Retinal pigment epithelial cell (primary cell): ENCODE data around the gene PPFIA4.

ENCODE experiments used
- DNase-seq: peaks from one replicate; pipeline ENCODE4 v3.0.0-alpha.2; 2010; ENCODE audit warnings: low read depth
- H3K4me3 ChIP-seq: 2 replicates; pipeline ENCODE4 v1.5.1; 2011; ENCODE audit warnings: mild to moderate bottlenecking, low read length, control low read depth, moderate library complexity
- TF ChIP-seq, protein P1 (sequence below): conservative IDR thresholded peaks from 2 replicates; pipeline ENCODE4 v1.5.1; 2011; ENCODE audit warnings: low read depth, low read length, control low read depth, inconsistent platforms

Gene PPFIA4

DNA sequence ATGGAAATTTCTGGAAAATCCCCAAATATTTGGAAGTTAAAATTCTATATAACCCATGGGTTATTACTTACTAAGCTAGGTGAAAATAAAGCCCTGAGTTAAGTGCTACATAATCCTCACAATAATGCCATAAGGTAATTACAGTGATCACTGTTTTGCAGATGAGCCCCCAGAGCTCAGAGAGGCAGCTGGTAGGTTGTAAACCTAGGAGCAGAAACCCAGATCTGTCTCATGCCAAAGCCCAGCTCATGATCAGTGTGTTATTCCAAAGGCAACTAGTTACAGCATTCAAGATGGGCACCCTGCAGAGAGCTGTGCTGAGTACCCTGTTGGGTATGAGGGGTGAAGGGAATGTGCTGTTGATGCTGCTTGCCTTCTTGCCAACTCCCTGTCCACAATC is 70.3 kb downstream of the PPFIA4 start:
- DNase-seq = no peak
- TF ChIP-seq, protein P1, sequence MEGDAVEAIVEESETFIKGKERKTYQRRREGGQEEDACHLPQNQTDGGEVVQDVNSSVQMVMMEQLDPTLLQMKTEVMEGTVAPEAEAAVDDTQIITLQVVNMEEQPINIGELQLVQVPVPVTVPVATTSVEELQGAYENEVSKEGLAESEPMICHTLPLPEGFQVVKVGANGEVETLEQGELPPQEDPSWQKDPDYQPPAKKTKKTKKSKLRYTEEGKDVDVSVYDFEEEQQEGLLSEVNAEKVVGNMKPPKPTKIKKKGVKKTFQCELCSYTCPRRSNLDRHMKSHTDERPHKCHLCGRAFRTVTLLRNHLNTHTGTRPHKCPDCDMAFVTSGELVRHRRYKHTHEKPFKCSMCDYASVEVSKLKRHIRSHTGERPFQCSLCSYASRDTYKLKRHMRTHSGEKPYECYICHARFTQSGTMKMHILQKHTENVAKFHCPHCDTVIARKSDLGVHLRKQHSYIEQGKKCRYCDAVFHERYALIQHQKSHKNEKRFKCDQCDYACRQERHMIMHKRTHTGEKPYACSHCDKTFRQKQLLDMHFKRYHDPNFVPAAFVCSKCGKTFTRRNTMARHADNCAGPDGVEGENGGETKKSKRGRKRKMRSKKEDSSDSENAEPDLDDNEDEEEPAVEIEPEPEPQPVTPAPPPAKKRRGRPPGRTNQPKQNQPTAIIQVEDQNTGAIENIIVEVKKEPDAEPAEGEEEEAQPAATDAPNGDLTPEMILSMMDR = no peak
- no peak overlapping the region for H3K4me3 ChIP-seq

DNA sequence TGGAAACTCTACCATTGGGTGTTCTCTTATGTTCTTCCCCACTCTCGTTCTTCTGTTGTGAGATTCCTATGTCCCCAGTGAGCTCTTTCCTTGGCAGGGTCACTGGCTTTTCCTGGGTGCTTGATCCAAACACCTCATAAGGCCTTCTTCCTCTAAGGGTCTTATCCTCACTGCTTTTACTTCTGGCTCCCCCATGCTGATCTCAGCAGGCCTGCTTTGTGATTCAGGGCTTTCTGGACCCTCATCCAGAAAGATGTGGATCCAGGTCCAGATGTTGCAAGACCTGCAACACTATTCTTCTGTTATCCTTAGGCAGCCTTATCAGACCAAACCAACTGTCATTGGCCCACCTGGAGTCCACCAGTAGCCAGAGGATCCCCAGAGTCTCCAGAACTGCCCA is 70.7 kb downstream of the PPFIA4 start:
- no peak for DNase-seq
- no peak overlapping the region for H3K4me3 ChIP-seq
- TF ChIP-seq, protein P1 = no peak

DNA sequence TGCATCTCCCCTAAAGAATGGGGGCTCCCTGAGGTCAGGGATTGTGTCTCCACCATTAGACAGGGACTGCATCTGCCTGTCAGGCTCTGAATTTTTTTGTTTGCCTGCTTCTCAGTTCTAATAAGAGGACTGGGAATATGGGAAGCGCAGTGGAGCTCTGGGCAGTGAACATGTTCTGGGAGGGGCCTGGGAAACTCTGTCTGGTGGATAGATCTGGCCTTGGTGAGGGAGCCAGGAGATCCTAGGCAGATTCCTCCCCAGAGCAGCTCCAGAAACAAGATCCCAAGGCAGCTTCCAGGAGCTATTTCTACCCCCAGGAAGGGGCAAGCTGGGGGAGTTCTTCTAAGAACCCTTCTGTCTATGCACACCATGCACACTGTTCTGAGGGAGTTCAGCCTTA is 72.2 kb downstream of the PPFIA4 start:
- TF ChIP-seq, protein P1 = no peak
- no peak for DNase-seq
- no peak overlapping the region for H3K4me3 ChIP-seq

DNA sequence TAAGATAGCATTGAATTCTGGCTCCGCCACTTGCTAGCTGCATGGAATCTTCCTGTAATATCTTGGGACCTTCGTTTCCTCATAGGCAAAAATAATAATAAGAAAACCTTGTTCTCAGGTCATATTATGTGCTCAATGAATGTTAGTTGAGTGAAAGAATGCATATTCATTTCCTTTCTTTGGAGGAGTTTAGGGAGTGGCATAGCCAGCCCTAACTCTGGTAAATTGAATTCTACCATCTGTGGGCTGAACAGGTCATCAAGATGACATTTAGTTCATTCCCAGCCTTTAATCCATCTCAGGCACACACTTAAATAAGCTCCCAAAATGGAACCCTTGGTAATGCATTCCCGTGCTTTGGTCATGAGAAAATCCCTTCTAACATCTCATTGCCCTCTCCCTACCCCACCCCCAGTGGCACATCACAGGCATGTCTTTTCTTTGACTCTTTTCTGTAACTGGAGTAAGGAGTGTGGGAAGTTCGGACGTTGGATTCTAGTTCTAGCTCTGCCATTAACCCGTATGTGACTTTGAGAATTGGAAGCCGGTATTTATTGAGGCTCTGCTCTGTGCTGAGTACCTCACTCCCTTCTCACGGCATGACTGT is 72.7 kb downstream of the PPFIA4 start:
- DNase-seq = no peak
- TF ChIP-seq, protein P1 = no peak
- H3K4me3 ChIP-seq = no peak overlapping the region

DNA sequence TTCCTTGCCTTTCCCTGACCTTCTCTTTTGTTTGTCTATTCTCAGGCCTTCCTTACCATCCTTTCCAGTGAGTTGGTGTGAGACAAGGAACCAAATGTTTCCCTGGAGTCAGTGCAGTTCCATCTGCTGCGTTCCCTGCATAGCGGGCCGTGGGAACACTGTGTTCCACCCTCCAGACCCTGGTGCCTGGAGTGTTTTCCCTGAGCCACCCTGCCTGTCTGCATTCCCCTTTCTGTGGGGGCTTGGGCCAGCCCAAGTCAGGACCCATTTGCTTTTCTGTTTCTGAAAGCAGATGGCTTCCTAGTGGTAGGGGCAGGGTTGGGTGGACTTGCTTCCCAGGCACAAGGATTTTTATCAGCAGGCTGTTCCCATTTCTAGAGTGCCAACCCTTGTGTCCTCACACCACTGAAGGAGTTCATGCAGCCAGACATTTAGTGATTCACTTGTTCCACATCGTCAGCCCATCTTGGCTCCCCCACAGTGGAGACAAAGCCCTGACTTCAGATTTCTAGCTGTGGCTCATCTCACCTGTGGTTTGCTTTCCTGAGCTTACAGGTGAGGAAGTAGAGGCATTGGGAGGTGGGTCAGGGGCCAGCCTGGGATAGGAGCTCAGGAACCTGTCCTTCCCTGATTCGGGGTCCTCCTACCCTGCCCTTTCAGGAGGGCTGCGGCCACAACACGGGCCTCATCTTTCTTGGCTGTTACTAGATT is 73.7 kb downstream of the PPFIA4 start:
- TF ChIP-seq, protein P1 = no peak

DNA sequence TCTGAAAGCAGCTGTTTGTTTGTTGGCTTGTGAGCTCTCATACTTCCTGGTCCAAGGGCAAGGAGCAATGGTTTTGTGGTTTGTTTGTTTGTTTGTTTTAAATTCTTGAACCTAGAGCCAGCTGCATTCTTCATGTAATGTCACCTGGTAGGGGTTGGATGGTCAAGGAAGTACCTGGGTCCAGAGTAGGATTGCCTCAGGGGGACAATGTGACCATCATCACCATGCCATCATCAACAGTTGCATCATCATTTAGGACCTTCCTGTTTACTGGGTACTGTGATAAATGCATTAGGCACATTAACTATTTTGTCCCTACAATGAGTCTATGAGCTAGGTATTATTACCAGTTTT is 74.2 kb downstream of the PPFIA4 start:
- no peak overlapping the region for H3K4me3 ChIP-seq
- TF ChIP-seq, protein P1 = no peak
- DNase-seq = no peak

More for the DNA sequence above, 73.7 kb downstream of the PPFIA4 start:
- DNase-seq = no peak
- H3K4me3 ChIP-seq = no peak overlapping the region
